HL-60/S4 (cell line): Measurements from ENCODE around the gene BLACAT1.

Experiments
- in situ Hi-C: fragments of 300-500 bp; cut with MboI; formaldehyde crosslinking; loops from 2 replicates; pipeline ENCODE4 v1.14.3; 2022; ENCODE audit warnings: low sequenced_read_pairs

The BLACAT1 gene

GRCh38 chr1:205455581-205456382 is at the start of gene BLACAT1:
BLACAT1 (minus strand) TSS chr1:205456045.
- in situ Hi-C loops = no loop called here

- in situ Hi-C loops = no loop called here
Measured at GRCh38 chr1:205505076-205505729, 49.4 kb upstream of the BLACAT1 start.

DNA sequence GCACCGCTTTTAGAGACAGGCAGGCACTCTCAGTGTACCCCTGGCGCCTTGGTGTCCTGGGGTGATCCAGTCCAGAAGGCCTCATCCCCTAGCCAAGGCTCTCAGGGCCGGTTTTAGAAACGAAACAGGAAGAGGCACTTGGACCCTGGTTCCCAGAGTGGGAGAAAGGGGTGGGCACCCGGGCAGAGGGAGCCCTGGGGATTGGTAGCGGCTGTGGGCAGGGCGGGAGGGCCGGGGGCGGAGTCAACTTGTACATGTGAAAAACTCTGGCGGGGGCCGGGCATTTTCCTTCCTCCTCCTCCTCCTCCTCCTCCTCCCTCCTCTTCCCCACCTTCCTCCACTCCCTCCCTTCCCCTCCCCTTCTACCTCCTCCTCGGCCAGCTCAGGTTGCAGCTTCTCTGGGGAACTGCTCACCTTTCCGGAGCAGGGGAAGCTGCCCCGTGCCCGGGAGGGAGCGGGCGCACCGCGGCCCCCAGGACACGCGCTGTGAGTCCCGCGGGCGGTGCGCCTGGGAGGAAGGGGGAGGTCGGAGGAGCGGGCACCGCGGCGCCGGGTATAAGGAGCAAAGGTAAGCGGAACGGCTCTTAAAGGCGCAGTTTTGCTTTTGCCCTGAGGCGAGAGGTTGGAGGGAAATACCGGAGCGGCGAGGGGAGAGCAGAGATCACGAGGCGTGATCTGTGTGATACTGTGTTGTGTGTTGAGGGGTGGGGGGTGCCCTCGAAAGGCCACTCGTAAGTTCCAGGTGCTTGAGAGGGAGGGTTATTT is 48.6 kb upstream of the BLACAT1 start, which contains the start of gene CDK18:
TSS of gene CDK18 (plus strand) at position 359 of the 765 bp plus-strand sequence. CDS start 18,499 bp downstream, outside the sequence.
- in situ Hi-C loops = no loop called here

- in situ Hi-C loops = no loop called here
Measured at GRCh38 chr1:205502992-205503391, 47.1 kb upstream of the BLACAT1 start.

GRCh38 chr1:205502111-205502810 is 46.4 kb upstream of the BLACAT1 start:
- in situ Hi-C loops = no loop called here

- in situ Hi-C loops = no loop called here
Measured at GRCh38 chr1:205500240-205501233, 44.7 kb upstream of the BLACAT1 start.

DNA sequence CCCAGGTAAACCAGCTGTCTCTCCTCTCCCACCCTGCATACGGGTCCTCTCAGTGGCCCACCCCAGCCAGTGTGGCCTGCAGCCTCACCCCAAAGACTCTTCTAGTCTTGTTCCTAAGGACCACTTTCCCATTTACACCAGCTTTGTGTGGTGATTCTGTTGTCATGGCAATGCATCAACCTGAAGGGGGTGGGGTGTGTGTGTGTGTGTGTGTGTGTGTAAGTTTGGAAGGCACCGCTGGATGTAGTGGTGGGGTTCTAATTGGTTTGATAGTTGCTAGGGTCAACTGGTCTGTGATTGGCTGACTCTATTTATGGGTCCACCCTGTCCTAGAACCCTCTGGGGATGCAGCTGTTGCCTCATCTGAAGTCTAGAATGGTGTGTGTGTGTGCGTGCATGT is 43.9 kb upstream of the BLACAT1 start:
- in situ Hi-C loops = no loop called here

- in situ Hi-C loops = no loop called here
Measured at GRCh38 chr1:205497351-205497750, 41.5 kb upstream of the BLACAT1 start.

DNA sequence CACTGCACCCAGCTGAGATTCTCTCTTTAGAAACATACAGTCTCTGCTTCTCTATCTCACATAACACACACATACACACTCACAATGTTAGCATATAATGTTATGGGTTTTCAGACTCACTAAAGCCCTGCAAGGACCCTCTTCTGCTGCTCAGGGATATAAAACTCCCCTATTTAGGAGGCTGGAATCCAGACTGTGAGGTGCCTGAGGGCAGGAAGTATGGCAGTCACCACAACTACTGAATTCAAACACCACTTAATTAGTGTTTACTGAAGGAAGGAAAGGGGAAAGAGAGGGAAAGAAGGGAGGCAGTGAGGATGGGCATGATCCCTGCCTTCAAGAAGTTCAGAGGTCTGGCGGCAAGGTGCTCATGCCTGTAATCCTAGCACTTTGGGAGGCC is 40.8 kb upstream of the BLACAT1 start:
- in situ Hi-C loops = no loop called here

GRCh38 chr1:205495237-205495823 is 39.5 kb upstream of the BLACAT1 start:
- in situ Hi-C loops = no loop called here

DNA sequence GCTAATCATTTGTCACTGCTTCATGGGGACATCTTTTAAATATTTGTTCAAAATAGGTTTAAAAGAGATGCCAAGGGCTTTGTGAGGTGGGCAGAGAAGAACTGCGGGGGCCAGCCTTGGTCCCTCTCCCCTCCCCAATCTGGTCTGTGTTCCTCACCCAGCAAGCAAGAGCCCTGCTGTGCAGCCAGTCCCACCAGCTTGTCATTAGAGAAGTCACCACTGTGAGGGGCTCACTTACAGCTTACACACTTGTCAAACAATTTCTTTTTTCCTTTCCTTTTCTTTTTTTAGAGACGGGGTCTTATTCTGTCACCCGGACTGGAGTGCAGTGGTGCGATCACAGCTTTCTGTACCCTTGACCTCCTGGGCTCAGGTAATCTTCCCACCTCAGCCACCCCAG is 38.3 kb upstream of the BLACAT1 start:
- in situ Hi-C loops = no loop called here

DNA sequence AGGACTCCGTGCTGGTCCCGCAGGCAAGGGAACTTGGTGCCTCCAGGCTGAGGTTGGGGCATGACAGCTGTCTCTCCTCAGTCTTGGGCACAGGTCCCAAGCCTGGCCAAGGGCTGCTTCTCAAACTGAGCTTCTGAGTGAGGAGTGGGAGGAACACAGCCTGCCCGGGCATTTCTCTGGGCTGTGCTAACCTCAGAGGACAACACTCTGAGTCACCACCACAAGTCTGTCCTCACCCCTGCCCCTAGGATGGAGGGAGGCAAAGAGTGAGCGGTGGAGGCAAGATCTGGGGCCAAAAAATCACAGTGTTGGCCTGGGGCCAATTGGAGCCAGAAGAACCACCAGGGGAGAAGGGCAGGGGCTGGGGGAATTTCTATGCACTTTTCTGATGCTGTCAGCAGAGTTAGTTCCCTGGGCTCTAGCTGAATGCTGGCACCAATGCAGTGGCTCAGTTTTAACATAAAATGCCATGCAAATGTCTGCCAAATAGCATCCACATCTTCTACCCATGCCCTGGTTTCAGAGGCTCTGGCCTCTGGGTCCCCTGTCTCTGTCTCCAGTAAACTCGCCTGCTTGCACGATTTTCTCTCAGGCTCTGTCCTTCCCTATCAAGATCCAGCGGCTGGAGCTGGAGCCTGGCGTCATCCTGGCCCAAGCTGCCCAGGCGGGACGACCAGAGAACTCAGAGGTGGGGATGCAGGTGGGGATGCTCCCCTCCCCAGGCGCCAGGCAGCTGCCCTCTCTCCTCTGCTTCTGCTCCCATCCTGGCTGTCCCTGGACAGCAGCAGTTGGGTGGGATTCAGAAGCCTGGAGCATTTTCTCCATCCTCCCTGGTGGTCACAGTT is 37.6 kb upstream of the BLACAT1 start:
- in situ Hi-C loops = no loop called here

- in situ Hi-C loops = no loop called here
Measured at GRCh38 chr1:205492774-205493173, 36.9 kb upstream of the BLACAT1 start.

GRCh38 chr1:205492201-205492667 is 36.4 kb upstream of the BLACAT1 start:
- in situ Hi-C loops = no loop called here

- in situ Hi-C loops = no loop called here
Measured at GRCh38 chr1:205491794-205492193, 35.9 kb upstream of the BLACAT1 start.

GRCh38 chr1:205488074-205488723 is 32.4 kb upstream of the BLACAT1 start:
- in situ Hi-C loops = loop anchor here (5.0 kb wide), 1 partner anchor 39 kb away; no protein-coding TSS in a partner anchor

DNA sequence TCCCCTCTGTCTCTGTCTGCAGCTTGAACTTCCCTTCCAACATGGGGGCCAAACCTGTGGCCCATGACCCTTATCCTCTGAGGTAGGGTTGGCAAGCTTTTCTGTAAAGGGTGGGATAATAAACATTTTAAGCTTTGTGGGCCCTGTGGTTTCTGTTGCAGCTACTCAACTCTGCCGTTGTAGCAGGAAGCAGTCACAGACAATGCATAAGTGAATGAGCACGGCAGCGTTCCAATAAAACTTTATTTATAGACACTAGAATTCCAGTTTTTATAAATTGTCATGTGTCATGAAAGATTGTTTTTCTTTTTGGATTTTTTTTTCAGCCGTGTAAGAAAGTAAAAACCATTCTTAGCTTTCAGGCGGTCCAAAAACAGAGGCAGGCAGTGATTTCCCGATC is 30.4 kb upstream of the BLACAT1 start:
- in situ Hi-C loops = loop anchor here (5.0 kb wide), 1 partner anchor 41 kb away; no protein-coding TSS in a partner anchor
